GM21423 (cell line): ENCODE measurements around the gene PLEKHA7.
A peak's percentile ranks its signal among the peaks of the same experiment; 100 is the strongest.

ENCODE experiments used
- ATAC-seq: cut with Tn5 transposase; IDR thresholded peaks from one replicate; pipeline ENCODE4 v1.9.1; 2021; ENCODE audit warnings: mild to moderate bottlenecking, moderate library complexity; ENCODE audit not compliant: unreplicated experiment

The PLEKHA7 gene

DNA sequence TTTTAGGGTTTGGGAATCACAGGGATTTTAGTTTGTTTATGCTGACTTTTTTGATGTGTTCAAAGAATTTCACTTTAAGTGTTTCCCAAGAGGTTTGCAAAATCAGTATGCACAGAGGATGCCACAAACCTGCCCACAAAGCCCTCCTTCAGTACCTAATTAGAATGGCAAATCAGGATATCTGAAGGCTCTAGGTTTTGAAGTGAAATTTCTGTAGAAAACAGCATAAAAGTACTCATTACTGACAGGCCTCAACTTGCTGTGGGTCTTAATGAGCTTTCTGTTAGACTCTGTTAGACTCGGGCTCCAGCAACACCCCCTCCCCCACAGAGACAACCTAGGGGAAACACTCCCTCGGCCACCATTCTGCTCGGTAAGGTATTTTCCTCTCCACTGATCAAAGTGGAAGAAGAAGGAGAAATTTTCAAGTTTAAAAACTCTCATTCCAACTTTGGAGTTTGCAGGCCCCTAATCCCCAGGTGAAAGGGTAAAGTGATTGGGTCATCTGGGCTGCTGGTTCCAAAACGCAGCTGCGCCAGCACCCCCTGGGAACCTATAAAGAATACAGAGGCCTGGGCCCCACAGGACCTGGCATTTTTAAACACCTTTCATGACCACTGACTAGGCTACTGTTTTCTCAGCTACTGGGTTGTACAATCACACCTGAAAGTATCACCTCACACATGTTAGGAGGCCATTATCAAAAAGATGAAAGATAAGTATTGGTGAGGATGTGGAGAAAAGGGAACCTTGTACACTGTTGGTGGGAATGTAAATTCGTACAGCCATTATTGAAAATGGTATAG is 67.5 kb downstream of the PLEKHA7 start:
- ATAC-seq: peak; percentile 51

DNA sequence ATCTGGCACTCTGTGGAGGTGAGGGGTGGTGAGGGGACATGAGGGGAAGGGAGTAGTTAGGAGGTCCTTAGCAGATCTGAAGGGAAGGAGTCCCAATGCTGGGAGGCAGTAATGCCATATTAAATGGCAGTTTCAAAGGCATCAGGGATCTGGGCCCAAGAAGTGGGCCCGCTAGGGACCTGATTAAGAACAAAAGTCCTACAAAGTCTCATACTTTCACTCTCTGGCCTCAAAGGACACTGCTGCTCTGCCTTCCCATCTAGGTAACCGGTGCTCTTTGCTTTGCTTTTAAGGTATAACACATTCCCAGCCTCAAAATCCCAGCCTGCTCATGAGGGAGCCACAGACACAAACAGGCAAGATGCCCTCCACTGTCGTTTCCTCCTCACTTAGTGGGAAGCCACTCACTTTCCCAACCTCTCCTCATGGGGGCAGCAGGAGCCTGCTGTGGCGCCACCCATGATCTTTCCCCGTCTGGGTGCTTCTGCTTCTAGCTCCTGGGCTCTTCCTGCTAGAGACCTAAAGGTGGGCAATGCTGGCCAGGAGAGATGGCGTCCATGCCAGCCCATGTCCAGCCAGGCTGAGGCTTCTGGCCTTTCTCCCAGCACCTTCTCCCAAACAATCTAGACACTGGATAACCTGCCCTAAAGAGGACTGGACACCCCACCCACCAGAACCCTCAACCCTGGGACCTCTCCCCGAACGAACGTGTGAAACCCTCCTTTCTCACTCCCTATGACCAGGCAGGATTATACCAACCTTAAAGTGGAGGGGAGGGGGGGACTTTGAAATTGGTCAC is 68.3 kb downstream of the PLEKHA7 start:
- peak; percentile 73 for ATAC-seq

DNA sequence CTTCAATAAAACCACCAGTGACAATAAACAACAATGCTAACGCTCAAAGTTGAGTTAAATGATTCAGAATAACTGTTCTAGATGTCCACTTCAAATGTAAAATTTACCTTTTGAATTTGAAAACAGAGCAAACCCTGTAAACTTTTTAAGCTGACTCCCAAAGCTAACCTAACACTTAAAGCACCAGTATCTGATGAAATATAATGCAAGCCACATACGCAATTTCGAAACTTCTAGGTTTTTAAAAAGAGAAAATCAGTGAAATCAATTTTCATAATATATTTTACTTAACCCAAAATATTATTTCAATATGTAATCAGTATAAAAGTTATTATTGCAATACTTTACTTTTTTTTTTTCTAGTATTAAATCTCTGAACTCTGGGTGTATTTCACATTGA is 71.3 kb downstream of the PLEKHA7 start:
- ATAC-seq: no peak

DNA sequence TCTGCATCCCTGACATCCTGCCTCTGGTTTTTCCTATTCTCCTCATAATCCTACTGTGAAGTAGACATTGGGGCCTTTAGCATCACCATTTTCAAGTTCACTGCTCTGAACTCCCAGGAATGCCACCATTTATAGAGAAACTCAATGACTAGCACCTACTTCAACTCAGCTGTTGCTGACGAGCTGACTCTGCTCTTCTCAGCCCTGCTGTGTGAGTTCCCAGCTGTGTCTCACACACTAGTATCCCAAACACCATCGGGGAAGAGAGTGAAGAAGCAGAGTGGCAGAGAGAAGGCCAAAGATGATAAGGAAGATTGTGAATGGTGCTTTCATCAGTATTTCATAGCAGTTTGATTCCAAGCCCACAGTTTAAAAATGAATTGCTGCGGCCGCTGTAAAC is 71.9 kb downstream of the PLEKHA7 start:
- no peak for ATAC-seq

DNA sequence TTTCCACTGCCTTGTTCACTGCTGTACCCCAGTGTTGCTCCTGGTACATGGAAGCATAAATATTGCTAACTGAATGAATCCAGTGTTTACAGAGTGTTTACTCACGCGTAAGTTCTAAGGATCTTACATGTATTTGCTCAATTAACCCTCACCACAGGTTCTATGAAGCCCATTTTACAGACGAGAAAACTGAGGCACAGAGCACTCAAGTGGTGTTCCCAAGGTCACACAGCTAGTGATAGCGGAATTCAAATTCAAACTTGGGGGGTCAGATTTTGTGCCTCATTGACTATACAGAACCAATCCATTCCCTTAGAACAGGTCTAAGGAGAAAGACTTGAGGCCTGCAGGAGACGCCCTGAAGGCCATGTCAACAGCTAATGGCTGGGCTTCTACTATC is 72.3 kb downstream of the PLEKHA7 start:
- ATAC-seq: no peak

DNA sequence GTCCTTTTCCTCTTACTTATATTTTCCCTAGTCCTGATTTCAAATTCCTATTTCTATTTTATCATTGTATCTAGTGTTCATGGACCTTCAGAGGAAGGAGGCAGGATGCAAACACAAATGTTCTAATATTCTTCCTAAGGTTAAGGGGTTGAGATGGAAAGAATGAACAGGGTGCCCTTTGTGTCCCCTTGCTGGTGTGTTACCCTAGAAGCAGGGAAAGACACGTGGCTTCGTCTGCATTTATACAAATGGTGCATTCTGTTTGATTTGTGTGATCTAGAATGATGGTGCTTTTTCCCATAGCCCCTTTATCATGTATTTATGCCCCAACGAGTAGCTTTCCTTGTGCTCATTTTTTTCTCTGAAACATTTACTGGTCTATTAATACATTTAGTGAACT is 76.2 kb downstream of the PLEKHA7 start:
- no peak for ATAC-seq

DNA sequence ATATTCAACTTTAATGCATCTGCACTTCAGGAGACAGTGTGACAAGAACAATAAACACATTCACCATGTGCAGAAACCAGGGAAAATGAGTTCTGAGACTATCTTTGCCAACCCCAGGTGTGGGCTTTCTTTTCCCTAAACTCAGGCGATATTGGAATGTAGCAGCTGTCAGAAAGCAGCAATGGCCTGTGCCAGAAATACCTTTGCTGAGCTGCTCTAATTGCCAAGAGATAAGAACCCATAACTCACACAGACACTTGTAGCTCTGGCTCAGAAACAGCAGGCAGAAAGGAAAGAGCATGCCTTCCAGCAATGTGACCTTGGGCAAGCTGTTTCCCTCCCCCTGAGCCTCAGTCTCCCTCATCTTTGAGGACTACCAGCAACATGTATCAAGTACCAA is 77.6 kb downstream of the PLEKHA7 start:
- ATAC-seq: no peak

DNA sequence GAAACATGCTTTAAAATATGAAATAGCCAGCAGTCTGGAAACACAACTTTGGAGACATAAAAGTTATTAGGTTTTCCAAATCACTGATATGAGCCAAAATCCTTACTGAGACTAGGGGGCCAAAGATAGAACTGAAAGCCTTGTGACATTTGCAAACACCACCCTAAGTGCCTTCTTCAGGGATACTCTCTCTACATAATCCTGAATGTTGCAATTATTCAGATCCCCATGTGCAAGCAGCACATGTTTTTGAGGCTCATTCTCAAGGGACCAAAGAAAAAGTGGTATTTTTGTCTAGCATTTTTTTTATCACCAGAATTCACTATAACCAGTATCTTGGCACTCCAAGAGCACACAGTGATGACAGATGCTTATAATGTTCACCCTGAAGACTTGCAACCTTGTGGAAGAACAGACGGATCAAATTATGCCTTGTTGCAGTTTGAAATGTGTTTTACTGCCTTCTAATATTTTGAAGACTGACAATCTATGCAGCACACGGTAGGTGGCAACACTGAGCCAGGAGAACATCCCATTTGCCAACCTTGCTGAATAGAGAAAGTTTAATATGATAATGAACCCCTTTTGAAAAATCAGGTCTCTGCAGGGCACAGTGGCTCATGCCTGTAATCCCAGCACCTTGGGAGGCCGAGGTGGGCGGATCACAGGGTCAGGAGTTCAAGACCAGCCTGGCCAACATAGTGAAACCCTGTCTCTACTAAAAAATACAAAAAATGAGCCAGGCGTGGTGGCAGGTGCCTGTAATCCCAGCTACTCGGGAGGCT is 78.5 kb downstream of the PLEKHA7 start:
- no peak for ATAC-seq

DNA sequence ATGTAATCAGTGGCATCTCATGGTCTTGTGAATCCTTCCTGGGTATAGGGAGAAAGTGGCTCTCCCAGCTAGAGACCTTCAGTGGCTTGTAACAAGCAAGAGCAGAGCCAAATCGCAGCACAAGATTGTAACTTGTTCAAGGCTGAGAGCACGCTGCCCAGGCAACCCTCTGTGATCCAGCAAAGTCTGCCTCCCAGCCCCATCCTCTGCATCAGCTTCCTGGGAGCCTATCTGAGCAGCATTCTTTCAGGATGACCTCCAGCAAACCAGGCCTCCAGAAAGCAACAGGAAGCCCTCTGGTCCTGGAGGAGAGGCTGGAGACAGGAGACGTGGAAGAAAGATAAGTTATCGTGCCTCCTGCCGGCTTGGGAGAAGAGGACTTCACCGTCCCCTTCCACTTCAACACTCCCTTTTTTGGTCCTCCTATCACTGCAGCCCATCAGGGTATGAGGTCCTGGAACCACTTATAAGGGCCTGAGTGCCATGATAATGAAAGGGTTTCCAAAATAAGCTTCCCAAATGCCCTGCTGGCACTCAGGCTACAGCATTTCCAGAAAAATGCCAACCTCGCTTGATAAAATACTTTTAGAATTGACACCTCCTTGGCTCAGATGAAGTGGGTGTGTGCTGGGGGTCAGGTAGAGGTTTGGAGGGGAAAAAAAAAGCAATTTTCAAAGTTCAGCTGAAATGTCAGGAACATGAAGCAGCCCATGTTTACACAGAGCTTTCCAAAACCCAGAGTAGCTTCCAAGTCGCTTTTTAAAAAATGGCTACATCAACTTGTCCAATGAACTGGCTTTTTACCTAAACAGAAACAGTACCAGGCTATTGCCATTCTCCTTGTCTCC is 80.2 kb downstream of the PLEKHA7 start:
- ATAC-seq: no peak

DNA sequence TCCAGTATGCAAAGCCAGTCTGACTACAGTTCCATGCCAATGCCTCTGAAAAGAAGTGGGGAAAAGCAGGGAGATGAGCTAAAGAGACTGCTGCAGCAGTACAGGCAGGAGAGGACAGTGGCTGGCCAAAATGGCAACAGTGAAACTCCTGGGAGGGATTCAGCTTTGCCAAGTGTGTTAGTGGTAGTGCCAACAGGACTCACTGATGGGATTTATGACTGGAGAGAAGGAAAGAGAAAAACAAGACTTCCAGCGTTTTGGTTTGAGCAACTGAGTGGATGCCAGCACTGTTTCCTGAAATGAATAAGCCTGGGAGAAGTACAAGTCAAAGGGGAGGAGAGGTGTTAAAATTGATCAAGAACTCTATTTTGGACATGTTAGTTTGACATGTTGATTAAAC is 80.9 kb downstream of the PLEKHA7 start:
- no peak for ATAC-seq

DNA sequence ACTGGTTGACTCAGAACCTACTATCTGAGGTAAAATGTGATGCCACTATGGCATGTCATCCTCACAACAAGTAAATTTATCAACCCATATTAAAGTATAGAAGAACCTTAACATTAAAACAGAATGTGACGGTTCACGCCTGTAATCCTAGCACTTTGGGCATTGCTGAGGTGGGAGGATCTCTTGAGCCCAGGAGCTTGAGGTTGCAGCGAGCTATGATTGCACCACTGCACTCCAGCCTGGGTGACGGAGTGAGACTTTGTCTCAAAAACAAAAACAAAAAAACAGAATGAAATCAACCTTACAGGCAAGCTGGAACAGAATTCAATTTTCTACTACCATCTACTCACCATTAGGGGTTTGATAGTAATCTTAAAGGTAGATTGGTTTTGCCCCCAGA is 86.2 kb downstream of the PLEKHA7 start:
- no peak for ATAC-seq

DNA sequence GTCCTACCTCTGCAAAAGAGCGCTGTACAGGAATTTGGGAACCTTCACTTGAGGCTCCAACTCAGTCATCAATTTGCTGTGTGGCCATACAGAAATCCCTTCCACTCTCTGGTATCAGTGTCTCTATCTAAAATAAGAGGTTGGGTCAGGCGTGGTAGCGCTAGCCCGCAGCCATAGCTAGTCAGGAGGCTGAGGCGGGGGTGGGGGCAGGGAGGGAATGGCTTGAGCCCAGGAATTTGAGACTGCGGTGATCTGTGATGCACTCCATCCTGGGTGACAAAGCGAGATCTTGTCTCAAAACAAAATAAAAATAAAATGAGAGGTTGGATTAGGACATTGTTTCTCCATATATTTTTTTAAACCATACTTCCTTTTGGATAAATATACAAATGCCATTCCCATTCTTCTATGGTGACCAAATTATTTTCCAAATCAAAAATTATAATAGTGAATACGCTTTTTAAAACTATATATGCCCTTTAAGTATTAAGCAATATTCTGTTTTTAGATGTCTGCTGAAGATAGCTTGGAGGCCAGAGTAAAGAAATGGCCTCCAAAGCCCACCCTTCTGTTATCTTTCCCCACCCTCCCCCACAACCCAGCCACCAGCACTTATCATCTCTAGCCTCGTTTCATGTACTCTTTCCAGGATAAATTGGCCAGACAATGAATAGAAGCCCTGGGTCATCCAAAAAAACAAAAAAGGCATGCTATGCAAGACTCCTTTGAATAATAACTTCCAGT is 87.2 kb downstream of the PLEKHA7 start:
- no peak for ATAC-seq

DNA sequence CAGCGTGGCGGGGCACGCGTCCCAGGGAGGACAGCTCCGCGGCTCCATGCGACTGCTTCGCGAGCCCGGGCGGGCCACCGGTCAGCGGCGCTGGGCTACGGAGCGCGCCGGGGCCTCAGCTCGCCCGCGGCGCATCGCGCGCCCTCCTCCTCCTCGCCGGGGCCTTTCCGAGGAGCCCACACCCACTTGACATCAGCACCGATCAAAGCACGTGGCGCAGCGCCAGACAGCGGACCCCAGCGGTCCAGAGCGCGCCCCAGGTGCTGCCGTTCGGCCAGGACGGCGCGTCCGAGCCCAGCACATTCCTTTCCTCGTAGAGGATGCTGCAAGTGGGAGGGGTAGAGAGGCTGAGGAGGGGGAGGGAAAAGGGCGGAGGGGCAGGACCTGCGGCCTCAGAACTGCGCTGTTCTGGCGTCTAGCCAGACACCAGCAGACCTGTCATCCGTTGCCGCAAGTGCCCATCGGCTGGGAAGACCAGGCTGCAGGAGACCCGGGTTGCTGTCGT is 88.6 kb downstream of the PLEKHA7 start:
- ATAC-seq: peak; percentile 19

DNA sequence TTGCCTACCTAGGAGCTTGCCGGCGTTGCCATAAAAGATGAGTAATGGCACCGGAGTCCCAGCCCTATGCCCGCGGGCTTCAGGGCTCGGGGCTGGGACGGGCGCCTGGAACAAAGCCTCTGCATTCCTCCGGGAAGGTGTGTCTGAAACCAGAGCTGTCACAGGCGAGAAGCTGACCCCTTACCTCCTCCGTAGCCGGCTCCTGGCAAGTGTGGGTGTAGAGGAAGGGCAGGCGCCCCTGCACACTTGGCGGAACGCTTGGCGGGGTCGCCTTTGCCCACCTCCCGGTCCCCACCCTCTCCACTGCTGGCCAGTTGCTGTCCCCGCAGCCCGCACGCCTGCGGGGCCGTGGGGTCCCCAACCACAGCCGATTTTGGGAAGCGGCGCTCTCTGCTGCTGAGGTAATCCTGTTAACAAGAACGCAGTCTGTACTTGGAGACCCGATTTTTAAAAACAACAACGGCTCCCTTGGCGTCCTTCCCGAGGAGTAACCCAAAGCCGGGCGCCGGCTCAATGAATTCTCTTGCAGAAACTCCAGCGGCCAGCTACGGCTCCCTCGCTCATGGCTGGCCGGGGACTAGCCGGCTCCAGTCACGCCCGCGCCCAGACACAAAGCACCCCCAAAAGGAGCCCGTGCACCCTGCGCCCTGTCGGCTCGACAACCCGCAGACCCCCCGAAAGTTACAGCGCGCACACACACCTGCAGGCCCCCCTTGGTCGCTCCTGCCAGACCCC is 89.2 kb downstream of the PLEKHA7 start:
- ATAC-seq: peak; percentile 6

DNA sequence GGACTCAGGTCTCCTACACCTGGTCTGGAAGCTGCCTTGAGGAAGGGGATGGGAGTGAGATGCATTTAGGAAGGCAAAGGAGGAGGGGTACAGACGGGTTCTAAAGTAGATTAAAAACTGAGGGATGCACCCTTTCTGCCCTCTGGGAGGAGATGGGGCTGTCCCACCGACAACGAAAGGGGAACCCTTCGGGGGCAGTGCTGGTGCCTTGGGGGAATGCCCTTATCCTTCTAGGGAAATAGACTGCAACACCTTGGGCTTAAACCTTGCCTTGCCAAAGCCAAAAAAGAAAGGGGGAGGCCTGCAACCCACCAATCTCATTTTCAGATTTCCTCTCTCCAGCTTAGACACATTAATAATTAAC is 89.8 kb downstream of the PLEKHA7 start:
- ATAC-seq: peak; percentile 51

DNA sequence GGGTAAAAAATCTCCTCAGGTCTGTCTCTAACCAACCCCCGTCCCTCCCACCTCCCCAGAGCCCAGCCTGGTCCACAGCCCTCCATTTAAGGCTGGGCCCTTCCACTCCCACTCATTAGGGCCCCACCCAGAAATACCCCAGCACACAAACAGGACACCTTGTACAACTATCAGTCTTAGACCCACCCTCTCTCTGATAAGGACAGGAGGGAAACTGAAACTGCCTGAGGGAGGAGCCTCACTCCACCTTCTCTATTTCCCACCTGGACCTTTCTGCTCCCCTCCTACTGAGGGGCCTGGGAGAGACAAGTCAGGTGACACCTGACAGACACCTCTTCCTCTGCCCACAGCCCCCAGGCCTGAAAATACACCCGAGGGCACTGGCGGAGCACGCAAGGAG is 90.2 kb downstream of the PLEKHA7 start:
- peak; percentile 34 for ATAC-seq

DNA sequence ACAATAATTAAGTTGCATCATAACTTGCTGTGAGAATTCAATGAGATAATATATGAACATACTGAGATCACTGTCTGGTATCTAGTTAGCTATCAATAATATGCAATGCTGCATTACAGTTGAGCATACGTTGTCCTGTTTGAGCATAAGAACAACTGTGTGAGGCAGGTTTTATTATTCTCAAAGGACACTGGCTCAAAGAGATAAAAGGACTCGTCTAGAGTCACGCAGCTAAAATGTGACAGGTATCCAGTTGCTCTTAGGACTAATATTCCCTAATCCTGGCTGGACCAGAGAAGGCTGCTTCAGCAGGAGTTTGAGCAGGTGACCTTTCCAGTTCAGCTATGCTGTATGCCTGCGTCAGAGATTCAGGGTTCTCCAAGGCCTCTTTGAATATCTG is 92.5 kb downstream of the PLEKHA7 start:
- ATAC-seq: no peak

DNA sequence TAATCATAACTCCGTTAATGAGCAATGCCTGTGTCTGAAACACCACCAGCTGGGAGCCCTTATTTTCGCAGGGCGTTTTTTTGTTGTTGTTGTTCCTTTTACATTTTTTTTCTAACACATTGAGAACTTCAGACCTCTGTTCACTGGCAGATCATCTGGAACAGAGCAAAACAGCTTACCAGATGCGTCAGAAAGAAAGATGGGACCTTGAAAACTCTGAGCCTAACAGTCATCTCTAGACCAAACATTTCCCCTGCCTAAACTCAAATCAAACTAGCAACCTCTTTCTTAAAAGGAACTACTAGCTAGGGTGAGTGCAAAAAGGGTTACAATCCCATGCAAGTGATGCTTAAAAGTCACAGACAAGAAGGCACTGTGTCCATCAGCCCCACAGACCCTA is 93.2 kb downstream of the PLEKHA7 start:
- no peak for ATAC-seq

DNA sequence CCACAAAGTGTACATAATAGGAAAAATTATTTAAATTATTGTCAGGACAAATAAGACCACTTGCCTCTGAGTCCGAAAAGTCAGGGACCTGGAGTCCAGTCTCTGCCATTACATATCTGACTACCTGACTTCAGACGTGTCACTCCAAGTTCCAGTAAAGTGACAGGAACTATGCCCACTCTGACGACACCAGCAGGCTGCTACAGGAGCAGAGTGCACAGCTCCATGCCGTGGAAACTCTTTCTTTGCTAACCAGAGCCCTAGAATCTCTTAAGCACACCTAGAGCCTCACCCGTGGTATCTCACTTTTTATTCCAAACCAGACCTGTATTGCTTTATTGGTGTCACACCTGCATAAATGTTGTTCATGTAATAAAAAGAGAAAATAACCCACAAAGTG is 93.7 kb downstream of the PLEKHA7 start:
- no peak for ATAC-seq
